ENCODE results near the gene POLR2I. TPM values are rescaled to one million over a fixed set of nuclear protein-coding genes. Genes with fewer than 3 reads are reported as not detected.

The POLR2I gene
- total RNA-seq, 1 donor from 2014 or later: 66.4 TPM

- DNase-seq (ENCODE audit: low spot score): no peak
- Mint-ChIP-seq H3K36me3 (ENCODE audit: low read depth, unreplicated experiment) (peaks cover 23% of the 10 kb centered on the region), H3K27ac (ENCODE audit: unreplicated experiment) (no peak overlapping the region)
Measured at GRCh38 chr19:36084231-36085009, 30.3 kb downstream of the POLR2I start.

GRCh38 chr19:36082916-36083315 is 31.8 kb downstream of the POLR2I start:
- H3K9me3 Mint-ChIP-seq (ENCODE audit: unreplicated experiment): no peaks in the 10 kb centered on the region
- H3K27ac Mint-ChIP-seq (ENCODE audit: unreplicated experiment): no peak overlapping the region
- peaks cover 23% of the 10 kb centered on the region for H3K36me3 Mint-ChIP-seq (ENCODE audit: low read depth, unreplicated experiment)

More at GRCh38 chr19:36084231-36085009, 30.3 kb downstream of the POLR2I start:
- Mint-ChIP-seq H3K27me3 (ENCODE audit: unreplicated experiment) (peaks cover 6% of the 10 kb centered on the region), H3K4me3 (ENCODE audit: unreplicated experiment) (no peak overlapping the region), H3K4me1 (ENCODE audit: unreplicated experiment) (no peaks in the 10 kb centered on the region), H3K9me3 (ENCODE audit: unreplicated experiment) (no peaks in the 10 kb centered on the region)
- no peak for TF ChIP-seq CTCF (IDR thresholded peaks at IDR 0.05; ENCODE audit: unreplicated experiment)

GRCh38 chr19:36081894-36082293 is 32.8 kb downstream of the POLR2I start:
- TF ChIP-seq CTCF (IDR thresholded peaks at IDR 0.05; ENCODE audit: unreplicated experiment): no peak
- Mint-ChIP-seq H3K4me3 (ENCODE audit: unreplicated experiment) (peak overlapping the region; percentile 51), H3K27ac (ENCODE audit: unreplicated experiment) (no peak overlapping the region), H3K9me3 (ENCODE audit: unreplicated experiment) (no peaks in the 10 kb centered on the region), H3K27me3 (ENCODE audit: unreplicated experiment) (peaks cover 6% of the 10 kb centered on the region), H3K36me3 (ENCODE audit: low read depth, unreplicated experiment) (peaks cover 23% of the 10 kb centered on the region), H3K4me1 (ENCODE audit: unreplicated experiment) (no peaks in the 10 kb centered on the region)
- DNase-seq (ENCODE audit: low spot score): no peak

More at GRCh38 chr19:36082916-36083315, 31.8 kb downstream of the POLR2I start:
- Mint-ChIP-seq H3K4me1 (ENCODE audit: unreplicated experiment) (no peaks in the 10 kb centered on the region), H3K4me3 (ENCODE audit: unreplicated experiment) (no peak overlapping the region), H3K27me3 (ENCODE audit: unreplicated experiment) (peaks cover 6% of the 10 kb centered on the region)
- TF ChIP-seq CTCF (IDR thresholded peaks at IDR 0.05; ENCODE audit: unreplicated experiment): no peak
- no peak for DNase-seq (ENCODE audit: low spot score)

DNA sequence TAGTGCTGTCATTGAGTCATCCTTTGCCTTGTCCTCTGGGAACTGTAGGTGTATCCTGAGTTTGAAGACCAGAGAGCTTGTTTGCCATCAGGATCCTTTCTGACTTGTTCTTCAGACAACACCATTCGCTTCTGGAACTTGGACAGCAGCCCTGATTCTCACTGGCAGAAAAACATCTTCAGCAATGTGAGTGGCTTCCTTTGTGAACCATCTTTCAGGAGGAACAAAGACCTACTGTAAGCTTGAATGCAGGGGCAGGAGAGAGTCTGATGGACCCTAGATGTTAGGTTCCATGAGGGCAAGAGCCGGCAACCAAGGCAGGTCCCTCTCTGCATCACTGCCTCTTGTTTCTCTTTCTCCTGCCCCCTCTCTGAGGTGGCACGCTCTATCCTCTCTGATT is 33.3 kb downstream of the POLR2I start:
- Mint-ChIP-seq H3K4me1 (ENCODE audit: unreplicated experiment) (no peaks in the 10 kb centered on the region), H3K36me3 (ENCODE audit: low read depth, unreplicated experiment) (peaks cover 23% of the 10 kb centered on the region), H3K4me3 (ENCODE audit: unreplicated experiment) (peak overlapping the region; percentile 51), H3K27ac (ENCODE audit: unreplicated experiment) (no peak overlapping the region), H3K27me3 (ENCODE audit: unreplicated experiment) (peaks cover 6% of the 10 kb centered on the region), H3K9me3 (ENCODE audit: unreplicated experiment) (no peaks in the 10 kb centered on the region)
- TF ChIP-seq CTCF (IDR thresholded peaks at IDR 0.05; ENCODE audit: unreplicated experiment): no peak
- DNase-seq (ENCODE audit: low spot score): no peak

GRCh38 chr19:36079389-36079945 is 35.2 kb downstream of the POLR2I start:
- peaks cover 21% of the 10 kb centered on the region for H3K36me3 Mint-ChIP-seq (ENCODE audit: low read depth, unreplicated experiment)
- no peaks in the 10 kb centered on the region for H3K4me1 Mint-ChIP-seq (ENCODE audit: unreplicated experiment)
- H3K9me3 Mint-ChIP-seq (ENCODE audit: unreplicated experiment): no peaks in the 10 kb centered on the region
- H3K4me3 Mint-ChIP-seq (ENCODE audit: unreplicated experiment): no peak overlapping the region
- H3K27ac Mint-ChIP-seq (ENCODE audit: unreplicated experiment): no peak overlapping the region
- no peak for DNase-seq (ENCODE audit: low spot score)
- peaks cover 6% of the 10 kb centered on the region for H3K27me3 Mint-ChIP-seq (ENCODE audit: unreplicated experiment)
- TF ChIP-seq CTCF (IDR thresholded peaks at IDR 0.05; ENCODE audit: unreplicated experiment): no peak
